ENCODE measurements around the gene EDNRA.

The EDNRA gene

DNA sequence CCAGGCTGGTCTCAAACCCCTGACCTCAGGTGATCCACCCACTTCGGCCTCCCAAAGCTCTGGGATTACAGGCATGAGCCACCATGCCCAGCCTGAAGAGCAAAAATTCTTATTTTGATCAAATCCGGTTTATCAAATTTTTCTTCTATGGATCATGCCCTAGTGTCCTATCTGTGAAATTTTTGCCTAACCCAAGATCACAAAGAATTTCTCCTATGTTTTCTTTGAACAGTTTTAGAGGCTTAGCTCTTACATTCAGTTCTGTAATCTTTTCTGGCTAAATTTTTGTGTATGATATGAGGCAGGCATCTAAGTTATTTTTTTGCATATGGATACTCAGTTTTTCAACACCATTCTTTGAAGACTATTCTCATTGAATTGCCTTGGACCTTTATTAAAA is 27.4 kb downstream of the EDNRA start:
- no peak for DNase-seq

DNA sequence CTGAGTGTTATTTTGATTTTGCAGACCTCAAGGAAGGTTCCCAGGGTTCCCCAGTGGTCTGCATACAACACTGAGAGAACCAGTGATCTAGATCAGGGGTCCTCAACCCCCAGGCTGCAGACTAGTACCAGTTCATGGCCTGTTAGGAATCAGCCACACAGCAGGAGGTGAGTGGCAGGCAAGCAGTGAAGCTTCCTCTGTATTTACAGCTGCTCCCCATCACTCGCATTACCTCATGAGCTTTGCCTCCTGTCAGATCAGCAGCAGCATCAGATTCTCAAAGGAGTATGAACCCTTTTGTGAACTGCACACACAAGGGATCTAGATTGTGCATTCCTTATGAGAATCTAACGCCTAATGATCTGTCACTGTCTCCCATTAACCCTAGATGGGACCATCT is 28.5 kb downstream of the EDNRA start:
- DNase-seq: no peak

DNA sequence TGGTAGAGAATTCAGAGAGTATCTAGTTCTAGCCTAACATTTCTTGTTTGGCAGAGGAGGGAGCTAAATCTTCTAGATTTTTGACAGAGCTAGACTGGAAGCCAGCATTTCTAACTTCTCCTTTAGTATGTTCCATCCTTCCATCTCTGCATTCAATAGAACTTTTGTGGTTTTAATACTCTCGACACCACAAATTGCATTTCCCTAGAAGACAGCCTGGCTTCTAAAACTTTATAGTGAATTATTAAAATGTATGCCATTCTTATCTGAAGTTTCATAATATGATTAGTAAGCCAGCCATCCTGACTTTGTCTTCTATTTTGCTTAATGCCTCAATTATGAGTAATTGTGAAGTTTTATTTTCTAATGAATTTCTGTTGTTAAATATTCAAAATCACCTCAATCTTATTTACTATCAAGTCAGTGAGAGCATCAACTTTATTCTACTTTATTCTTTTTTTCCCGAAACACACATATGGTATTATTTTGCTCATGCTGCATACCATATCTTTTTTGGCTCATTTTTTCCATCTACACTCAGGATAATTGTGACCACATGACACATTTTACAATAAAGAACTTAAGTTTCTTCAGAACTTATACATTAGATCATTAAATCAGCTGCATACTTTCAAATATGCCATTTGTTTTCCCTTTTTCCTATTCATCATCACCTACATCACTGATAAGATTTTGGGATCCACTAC is 30.2 kb downstream of the EDNRA start:
- no peak for DNase-seq

DNA sequence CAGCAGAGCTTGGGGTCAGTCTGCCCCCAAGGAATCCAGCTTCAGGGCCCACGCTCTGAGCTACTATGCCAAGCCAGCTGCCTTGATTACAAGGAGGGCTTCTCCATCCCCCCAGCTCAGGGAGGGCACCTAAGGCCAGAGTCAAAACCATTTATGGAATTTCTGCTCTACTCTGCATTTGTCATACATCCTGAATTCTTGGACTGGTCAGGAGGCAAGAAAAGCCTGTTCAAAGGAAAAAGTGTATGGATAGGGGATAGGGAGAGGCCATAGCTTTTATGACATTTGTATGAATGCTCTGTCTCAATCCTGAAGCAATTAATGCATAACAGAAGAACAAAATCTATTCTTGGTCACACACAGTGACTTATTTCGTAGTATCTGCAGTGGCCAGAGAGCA is 32.2 kb downstream of the EDNRA start:
- DNase-seq: no peak

DNA sequence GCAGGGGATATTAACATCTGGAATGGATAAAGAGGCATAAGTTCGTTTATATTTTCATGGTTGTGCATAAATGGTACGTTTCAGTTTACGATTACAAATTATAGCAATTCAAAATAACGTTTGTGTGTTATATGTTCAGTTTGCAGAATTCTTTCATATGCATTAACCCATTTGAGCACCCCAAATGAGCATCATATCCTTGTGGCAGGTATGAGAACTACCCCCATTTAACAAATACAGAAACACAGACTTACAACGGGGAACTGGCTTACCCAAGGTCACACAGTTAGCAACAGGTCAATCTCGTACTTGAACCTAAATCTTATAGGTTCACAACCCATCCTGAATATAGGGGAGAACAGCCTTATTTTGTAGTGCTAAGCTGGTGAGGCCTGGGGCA is 33.1 kb downstream of the EDNRA start:
- DNase-seq: no peak

DNA sequence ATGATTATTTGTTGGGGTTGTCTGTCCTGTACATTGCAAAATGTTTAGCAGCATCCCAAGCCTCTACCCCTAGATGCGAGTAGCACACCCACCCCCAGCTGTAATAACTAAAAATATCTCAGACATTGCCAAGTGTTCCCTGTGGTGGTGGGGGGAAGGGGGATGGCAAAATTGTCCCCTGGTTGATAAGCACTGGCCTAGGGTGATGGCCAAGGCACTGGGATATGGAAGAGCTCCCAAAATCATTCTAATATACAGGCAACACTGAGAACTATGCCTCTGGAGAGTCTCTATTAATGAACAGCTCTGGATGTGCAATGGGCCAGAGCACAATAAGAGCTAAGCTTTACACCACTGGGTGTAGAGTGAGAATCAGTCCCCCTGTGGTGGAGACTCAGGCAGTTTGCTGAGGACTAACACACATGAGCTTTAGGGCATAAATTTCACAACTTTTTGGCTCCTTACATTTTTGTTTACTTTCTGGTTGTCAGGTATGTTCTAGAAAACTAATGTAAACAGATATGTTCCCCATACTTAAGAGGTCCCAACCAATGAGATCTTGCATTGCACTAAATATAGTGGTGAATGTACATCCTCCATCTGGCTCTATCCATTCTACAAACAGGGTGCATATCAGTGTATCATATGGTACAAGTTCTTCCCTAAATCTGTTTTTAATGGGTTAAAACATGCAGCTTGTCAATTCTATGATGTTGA is 34.5 kb downstream of the EDNRA start:
- DNase-seq: no peak

DNA sequence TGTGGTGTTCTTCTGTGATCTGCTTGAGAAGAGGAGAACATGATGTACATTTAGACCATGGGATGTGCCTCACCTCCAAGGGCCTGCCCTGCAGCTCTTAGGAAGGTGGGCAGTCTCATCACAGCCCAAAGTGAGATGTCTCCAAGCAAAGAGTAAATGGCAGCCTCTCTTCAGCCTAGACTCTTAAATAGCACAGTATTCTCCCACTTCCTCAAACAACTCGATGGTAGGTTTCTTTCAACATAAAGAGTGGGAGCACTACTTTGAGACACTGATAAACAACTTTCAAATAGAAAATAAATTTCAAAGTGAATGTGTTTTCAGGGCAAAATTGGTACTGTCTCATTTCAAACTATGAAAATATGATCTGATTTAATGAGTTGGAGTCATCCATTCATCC is 35.2 kb downstream of the EDNRA start:
- DNase-seq: no peak

DNA sequence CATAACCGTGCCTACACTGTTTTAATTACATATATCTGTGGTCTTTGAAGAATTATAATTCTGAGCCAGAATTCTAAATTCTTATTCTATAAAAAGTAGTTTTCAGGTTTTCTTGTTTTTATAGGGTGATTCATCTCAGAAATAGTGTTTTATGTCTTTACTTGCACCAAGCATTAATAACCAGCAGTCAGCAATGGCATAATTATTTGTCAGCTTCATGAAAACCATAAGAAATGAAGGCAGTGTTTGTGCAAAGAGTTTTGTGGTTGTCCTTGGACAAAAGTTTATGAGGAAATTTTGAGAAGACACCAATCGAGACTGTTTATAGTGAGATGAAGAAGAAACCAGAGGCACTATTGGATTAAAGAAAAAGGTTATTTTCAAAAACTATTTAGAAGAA is 37.2 kb downstream of the EDNRA start:
- no peak for DNase-seq

DNA sequence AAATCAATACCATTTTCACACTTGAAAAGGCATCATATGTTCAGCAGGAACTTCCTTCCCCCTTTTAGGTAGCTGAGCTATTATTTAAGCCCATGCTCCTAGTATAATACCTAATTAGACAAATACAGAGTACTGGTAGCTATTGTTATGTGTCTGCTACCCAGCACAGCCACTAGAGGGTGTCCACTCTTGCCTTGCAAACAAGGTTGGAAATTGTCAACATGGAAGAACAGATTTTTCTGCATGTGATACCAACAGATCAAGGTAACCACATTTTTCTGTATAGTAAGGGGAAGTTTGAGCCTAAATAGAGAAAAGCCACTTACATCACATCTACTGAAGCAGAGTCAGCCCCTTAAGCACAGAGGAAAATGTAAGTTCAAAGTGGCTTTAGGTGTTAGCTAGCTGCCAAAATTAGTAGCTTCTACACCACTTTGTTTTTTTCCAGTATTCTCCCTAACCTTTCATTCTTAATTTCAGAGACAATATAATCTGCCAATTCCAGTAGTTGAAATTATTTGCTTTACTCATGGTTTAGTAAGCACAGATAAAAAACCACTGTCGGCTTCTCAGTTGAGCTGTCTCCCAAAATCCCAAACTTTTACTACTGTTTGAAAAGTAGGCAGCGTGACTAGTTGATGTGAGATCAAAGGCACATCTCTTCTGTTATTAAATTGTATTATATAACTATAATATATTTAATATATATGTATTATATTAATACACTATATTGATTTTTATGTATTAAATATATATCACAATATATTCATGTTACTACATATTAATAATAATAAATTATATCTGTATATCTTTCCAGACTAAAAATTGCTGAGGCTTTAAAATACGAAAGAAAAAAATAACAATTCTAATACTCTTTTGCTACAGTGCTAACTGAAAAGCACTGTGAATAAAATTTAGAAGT is 38.2 kb downstream of the EDNRA start:
- DNase-seq: peak; percentile 23

DNA sequence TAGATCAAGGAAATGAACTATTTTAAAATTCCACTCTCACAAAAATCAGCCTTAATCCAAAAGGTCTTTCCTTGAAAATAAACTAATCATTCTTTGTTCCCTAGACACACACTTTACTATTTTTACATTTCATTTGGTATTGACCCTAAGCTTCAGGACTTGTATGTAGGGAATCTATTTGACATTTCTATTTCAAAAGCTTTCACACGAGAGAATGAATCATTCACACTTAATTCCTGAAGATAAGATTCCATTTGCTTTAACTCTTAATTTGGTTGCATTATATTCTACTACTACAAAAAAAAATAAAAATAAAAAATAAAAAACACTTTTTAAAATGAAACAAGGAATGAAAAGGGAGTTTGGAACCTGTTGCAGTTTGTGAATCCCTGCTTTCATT is 43.7 kb downstream of the EDNRA start:
- no peak for DNase-seq

DNA sequence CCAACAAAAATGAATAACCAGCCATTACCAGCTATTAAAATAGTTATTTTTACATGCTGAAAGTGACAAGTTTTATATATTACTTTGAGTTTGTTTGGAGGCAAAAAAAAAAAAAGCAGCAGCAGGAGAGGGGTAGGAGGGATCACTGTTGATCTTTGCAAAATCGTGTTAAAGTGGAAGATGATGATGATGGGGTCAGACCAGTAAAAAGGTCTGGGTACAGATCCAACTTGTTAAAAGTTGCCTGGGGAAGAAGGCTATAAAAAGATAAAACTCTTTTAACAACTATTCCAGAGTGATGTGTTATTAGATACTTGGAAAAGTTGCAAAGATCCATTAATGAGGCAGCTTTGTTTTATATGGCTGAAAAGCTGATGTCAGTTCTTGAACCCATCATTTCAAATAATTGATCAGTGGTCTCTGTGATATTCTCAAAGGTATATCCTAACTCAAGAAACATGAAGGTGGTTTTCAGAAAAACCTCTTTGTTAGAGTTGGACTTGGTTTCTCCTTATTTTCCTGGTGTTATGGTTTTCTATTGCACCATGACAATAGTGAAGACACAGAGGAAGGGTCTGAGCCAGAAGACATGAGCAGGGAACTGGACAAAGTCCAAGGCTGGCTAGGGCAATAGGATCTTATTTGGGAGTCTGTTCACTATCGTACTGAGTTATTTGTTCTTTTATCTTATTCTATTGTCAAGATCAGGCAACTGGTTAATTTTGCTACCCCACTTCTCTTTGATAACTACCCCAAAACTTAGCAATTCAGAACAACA is 44.8 kb downstream of the EDNRA start:
- DNase-seq: no peak

DNA sequence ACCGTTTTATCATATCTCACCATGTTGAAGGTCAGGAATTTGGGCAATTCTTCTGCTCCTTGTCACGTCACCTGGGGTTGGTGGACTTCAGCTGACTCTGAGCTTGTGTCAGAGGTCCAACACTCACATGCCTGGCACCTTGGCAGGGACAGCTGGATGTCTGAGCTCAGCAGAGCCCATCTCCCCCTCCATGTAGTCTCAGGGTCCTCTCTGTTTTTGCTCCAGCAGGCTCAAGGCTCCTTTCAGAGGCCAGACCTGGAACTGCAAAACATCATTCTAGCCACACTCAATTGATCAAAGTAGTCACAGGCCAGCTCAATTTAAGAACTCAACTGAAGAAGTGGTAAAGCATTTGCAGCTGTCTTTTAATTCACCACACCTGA is 45.4 kb downstream of the EDNRA start:
- no peak for DNase-seq

DNA sequence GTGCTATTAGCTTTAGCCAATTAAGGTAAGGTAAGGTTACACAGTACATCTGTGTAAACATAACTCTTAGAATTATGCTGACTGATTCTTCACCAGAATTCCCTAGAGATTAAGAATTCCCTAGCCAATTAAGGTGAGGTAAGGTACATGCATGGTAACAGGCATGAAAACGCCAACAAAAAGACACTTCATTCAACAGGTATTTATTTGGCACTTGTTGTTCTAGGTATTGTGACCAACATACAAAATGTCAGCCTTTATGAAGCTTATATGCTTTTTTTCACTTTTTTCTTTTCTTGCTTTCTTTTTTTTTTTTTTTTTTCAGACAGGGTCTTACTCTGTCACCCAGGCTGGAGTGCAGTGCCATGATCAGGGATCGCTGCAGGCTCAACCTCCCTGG is 47.2 kb downstream of the EDNRA start:
- no peak for DNase-seq

DNA sequence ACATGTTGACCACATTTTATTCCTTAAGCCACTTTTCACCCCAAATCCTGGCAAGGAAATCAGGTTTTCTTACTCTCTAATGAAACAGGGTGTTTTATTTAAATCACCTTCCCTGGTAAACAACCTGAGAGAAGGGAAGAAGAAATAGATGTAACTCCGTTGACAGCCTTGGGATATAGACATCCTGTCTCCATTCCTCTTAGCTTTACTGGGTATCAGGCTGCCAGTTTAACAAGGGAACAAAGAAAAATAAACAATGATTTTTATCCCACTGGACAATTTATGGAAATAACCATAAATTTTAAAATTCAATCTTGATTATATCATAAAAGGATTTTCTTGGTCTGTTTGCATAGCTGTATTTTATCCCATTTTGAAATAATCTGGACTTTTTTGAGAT is 49.2 kb downstream of the EDNRA start:
- no peak for DNase-seq

DNA sequence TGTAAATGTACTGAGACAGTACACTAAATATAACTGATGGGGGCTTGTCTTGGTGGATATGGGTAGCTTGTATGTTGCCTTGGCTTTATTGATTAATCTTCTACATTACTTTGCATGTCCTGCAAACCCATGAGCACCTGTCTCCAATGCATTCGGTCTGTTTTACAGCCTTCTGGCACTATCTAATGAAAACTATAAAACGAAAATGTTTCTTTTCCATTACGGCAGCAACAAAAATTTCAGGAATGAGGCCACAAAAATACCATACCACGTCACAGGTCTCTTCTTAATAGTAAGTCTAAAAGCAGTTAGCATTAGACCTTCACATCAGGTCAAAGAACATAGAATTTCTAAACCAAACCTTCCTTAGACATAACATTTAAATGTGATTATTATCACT is 49.8 kb downstream of the EDNRA start:
- DNase-seq: no peak

DNA sequence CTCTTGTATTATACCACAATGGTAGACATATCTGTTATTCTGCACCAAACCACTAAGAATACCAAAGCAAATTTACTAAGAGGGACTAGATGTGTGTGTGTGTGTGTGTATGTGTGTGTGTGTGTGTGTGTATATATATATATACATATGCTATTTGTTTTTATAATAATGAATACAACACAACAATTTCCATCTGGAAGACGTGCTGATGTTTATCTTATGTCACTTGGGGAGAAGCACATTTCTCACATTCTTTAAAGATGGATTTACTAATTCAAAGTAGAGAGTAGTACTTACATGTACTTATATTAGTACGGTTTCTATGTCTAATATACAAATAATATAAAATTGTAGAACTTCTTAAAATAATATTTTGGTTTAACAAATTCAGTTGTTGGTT is 52.0 kb downstream of the EDNRA start:
- DNase-seq: no peak

DNA sequence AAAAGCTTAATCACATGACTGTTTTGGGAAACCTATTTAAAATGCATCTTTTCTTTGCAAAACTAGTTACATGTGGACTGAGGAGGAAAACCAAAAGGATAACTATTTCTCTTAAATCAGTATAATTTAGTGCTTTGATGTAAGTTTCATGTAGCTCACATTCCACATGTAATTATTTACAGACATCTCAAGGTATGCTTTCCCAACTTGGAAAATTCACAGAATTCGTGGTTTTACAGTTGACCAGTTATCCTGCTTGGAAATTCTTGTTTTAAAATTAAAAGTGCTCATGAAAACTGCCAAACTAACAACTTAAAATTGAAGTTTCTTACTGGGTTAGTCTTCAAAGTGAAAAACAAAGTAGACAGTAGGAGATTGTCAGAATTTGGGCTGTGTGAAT is 52.4 kb downstream of the EDNRA start:
- DNase-seq: no peak

DNA sequence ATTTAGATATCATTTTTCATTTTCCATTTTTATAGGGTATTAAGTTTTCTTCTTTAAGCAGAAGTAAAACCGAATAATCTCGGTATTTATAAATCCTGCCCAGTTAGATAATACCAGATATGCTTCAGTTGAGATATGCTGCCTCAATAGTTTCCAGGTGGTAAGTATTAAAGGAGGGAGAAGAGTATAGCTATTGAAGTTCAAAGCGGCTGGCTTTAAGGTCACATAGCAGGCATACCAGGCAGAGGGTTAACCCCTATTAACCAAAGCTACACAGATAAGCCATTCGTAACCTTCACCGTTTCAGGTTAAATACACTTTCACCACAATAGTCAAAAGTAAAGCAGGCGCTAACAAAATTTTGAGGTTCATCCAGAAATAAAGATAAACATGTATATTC is 54.2 kb downstream of the EDNRA start:
- no peak for DNase-seq

DNA sequence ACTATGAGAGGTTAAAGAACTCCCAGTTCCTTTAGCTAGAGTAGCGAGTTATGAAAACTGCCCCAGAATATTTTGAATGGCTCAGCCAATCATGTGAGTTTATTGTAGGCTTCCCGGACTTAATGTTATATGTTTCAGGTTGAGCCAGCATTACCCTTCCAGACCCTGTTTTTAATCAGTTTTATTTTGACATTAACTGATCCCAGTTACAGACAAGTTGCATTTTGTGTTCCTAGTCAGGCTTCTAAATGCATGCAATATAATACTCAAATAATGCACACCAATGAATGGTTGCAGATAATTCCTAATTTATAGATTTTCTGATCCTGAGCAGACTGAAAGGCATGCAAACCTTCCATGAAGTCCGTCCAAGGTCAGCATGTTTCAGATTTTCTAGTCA is 57.8 kb downstream of the EDNRA start:
- no peak for DNase-seq

DNA sequence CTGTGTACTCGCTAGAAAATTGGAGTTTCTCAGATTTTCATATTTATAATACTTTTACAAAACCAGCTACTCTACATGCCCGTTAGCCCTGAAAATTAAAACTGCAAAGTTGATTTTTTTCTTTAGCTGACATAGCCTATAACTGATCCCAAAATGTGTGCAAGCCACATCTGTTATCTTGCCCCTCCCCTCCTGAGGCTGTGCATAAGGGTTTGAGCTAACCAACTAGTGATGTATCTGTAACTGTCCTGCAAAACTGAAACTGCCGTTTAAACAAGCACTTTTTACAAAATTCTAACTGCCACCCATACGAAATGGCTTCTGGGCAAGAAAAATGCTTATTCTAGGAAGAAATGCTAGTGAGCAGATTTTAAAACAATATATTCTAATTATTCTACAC is 59.1 kb downstream of the EDNRA start:
- DNase-seq: no peak

DNA sequence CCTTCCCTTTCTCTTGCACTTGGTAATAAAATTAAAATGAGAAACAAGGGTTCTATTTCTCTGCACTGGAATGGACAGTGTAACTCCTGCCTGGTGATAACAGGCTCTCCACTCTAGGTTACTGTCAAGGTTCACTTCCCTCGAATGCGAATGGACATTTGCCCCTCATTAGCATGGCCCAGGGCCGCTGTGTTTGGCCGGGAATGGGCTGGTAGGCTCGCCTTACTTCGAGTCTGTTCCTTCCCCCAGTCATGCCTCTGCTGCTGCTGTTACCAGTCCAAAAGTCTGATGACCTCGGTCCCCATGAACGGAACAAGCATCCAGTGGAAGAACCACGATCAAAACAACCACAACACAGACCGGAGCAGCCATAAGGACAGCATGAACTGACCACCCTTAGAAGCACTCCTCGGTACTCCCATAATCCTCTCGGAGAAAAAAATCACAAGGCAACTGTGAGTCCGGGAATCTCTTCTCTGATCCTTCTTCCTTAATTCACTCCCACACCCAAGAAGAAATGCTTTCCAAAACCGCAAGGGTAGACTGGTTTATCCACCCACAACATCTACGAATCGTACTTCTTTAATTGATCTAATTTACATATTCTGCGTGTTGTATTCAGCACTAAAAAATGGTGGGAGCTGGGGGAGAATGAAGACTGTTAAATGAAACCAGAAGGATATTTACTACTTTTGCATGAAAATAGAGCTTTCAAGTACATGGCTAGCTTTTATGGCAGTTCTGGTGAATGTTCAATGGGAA is 61.5 kb downstream of the EDNRA start:
- DNase-seq: no peak

DNA sequence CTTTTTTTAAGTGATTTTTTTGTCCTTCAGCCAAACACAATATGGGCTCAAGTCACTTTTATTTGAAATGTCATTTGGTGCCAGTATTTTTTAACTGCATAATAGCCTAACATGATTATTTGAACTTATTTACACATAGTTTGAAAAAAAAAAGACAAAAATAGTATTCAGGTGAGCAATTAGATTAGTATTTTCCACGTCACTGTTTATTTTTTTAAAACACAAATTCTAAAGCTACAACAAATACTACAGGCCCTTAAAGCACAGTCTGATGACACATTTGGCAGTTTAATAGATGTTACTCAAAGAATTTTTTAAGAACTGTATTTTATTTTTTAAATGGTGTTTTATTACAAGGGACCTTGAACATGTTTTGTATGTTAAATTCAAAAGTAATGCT is 62.1 kb downstream of the EDNRA start:
- no peak for DNase-seq
